ENCODE data around the gene OR2T6. TPM values are rescaled to one million over a fixed set of nuclear protein-coding genes. Genes with fewer than 3 reads are reported as not detected.

The OR2T6 gene
- total RNA-seq, 1 donor from 2014 or later: not detected

- Mint-ChIP-seq H3K27me3 (ENCODE audit: unreplicated experiment) (no peaks in the 10 kb centered on the region), H3K4me3 (ENCODE audit: unreplicated experiment) (no peak overlapping the region), H3K9me3 (ENCODE audit: unreplicated experiment) (peaks cover 36% of the 10 kb centered on the region), H3K36me3 (ENCODE audit: low read depth, unreplicated experiment) (peaks cover 10% of the 10 kb centered on the region), H3K4me1 (ENCODE audit: unreplicated experiment) (no peaks in the 10 kb centered on the region), H3K27ac (ENCODE audit: unreplicated experiment) (no peak overlapping the region)
- TF ChIP-seq CTCF (IDR thresholded peaks at IDR 0.05; ENCODE audit: unreplicated experiment): no peak
- DNase-seq (ENCODE audit: low spot score): no peak
Measured at GRCh38 chr1:248366609-248367008, 8.9 kb upstream of the OR2T6 start.

GRCh38 chr1:248372394-248372793 is 3.2 kb upstream of the OR2T6 start:
- TF ChIP-seq CTCF (IDR thresholded peaks at IDR 0.05; ENCODE audit: unreplicated experiment): no peak
- Mint-ChIP-seq H3K27ac (ENCODE audit: unreplicated experiment) (no peak overlapping the region), H3K4me3 (ENCODE audit: unreplicated experiment) (no peak overlapping the region)

GRCh38 chr1:248373761-248374160 is 1.8 kb upstream of the OR2T6 start:
- Mint-ChIP-seq H3K27ac (ENCODE audit: unreplicated experiment) (no peak overlapping the region), H3K27me3 (ENCODE audit: unreplicated experiment) (peaks cover 3% of the 10 kb centered on the region), H3K9me3 (ENCODE audit: unreplicated experiment) (peaks cover 32% of the 10 kb centered on the region), H3K4me1 (ENCODE audit: unreplicated experiment) (no peaks in the 10 kb centered on the region), H3K36me3 (ENCODE audit: low read depth, unreplicated experiment) (peaks cover 6% of the 10 kb centered on the region), H3K4me3 (ENCODE audit: unreplicated experiment) (peak overlapping the region; percentile 32)
- no peak for DNase-seq (ENCODE audit: low spot score)
- TF ChIP-seq CTCF (IDR thresholded peaks at IDR 0.05; ENCODE audit: unreplicated experiment): no peak

More at GRCh38 chr1:248372394-248372793, 3.2 kb upstream of the OR2T6 start:
- peaks cover 3% of the 10 kb centered on the region for H3K27me3 Mint-ChIP-seq (ENCODE audit: unreplicated experiment)
- no peak for DNase-seq (ENCODE audit: low spot score)
- H3K4me1 Mint-ChIP-seq (ENCODE audit: unreplicated experiment): no peaks in the 10 kb centered on the region
- peaks cover 6% of the 10 kb centered on the region for H3K36me3 Mint-ChIP-seq (ENCODE audit: low read depth, unreplicated experiment)
- peaks cover 29% of the 10 kb centered on the region for H3K9me3 Mint-ChIP-seq (ENCODE audit: unreplicated experiment)

- peaks cover 6% of the 10 kb centered on the region for H3K36me3 Mint-ChIP-seq (ENCODE audit: low read depth, unreplicated experiment)
- H3K27me3 Mint-ChIP-seq (ENCODE audit: unreplicated experiment): peaks cover 5% of the 10 kb centered on the region
- no peak for DNase-seq (ENCODE audit: low spot score)
- no peak overlapping the region for H3K27ac Mint-ChIP-seq (ENCODE audit: unreplicated experiment)
- no peaks in the 10 kb centered on the region for H3K4me1 Mint-ChIP-seq (ENCODE audit: unreplicated experiment)
- no peak overlapping the region for H3K4me3 Mint-ChIP-seq (ENCODE audit: unreplicated experiment)
- H3K9me3 Mint-ChIP-seq (ENCODE audit: unreplicated experiment): peaks cover 19% of the 10 kb centered on the region
- TF ChIP-seq CTCF (IDR thresholded peaks at IDR 0.05; ENCODE audit: unreplicated experiment): no peak
Measured at GRCh38 chr1:248376916-248377315, 1.4 kb downstream of the OR2T6 start.

GRCh38 chr1:248380854-248381253 is 5.3 kb downstream of the OR2T6 start:
- TF ChIP-seq CTCF (IDR thresholded peaks at IDR 0.05; ENCODE audit: unreplicated experiment): no peak
- no peak overlapping the region for H3K27ac Mint-ChIP-seq (ENCODE audit: unreplicated experiment)
- DNase-seq (ENCODE audit: low spot score): no peak
- no peak overlapping the region for H3K4me3 Mint-ChIP-seq (ENCODE audit: unreplicated experiment)
- no peaks in the 10 kb centered on the region for H3K36me3 Mint-ChIP-seq (ENCODE audit: low read depth, unreplicated experiment)
- peaks cover 6% of the 10 kb centered on the region for H3K27me3 Mint-ChIP-seq (ENCODE audit: unreplicated experiment)
- peaks cover 5% of the 10 kb centered on the region for H3K9me3 Mint-ChIP-seq (ENCODE audit: unreplicated experiment)
- H3K4me1 Mint-ChIP-seq (ENCODE audit: unreplicated experiment): no peaks in the 10 kb centered on the region
